ENCODE data around the gene B3GALNT1.
"Not testable (repeated sequence)": the region's sequence is repeated elsewhere in the genome, so short reads cannot be mapped to it uniquely, and the experiment has no call there.

Gene B3GALNT1

DNA sequence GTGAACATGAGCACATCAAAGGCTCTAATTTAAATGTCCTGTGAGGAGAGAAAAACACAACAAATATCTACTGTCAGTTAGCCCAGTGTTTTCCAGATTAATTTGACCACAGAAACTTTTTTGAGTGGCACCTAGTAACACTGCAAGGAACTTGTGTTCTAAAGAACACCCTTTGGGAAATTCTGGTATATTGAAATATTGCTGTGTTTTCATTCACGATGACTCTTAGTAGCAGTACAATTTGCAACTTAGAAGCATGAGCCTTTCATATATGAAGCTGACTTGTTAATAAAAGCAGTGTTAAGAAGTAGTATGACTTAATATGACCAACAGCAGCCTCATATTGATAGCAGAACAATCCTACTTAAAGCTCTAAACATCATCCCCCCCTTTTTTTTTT is 32.0 kb downstream of the B3GALNT1 start:
- no peak for DNase-seq (ENCODE audit: low spot score)

GRCh38 chr3:161072751-161073150 is 32.4 kb downstream of the B3GALNT1 start:
- no peak for DNase-seq (ENCODE audit: low spot score)

DNA sequence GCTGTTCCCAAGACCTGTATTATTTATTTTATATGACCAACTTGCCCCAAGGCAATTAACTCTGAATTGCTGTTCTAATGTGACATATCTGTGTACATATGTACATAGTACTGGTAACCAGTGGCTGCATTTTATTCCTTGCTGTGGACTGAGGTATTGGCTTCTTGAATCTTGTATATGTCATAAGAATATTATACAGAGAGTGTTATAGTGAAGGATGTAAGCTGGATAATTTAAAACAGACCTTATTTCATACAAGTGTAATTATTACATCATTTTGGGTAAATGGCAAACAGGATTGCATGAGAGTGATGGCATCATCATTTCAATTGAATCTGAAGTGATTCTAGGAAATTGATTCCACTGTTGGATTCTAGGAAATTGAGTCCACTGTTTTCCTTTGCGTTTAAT is 32.9 kb downstream of the B3GALNT1 start:
- no peak for DNase-seq (ENCODE audit: low spot score)

- no peak for DNase-seq (ENCODE audit: low spot score)
These were observed 34.0 kb downstream of the B3GALNT1 start for GRCh38 chr3:161070980-161071663.

- DNase-seq (ENCODE audit: low spot score): no peak
These were observed 34.8 kb downstream of the B3GALNT1 start for GRCh38 chr3:161070252-161070930.

DNA sequence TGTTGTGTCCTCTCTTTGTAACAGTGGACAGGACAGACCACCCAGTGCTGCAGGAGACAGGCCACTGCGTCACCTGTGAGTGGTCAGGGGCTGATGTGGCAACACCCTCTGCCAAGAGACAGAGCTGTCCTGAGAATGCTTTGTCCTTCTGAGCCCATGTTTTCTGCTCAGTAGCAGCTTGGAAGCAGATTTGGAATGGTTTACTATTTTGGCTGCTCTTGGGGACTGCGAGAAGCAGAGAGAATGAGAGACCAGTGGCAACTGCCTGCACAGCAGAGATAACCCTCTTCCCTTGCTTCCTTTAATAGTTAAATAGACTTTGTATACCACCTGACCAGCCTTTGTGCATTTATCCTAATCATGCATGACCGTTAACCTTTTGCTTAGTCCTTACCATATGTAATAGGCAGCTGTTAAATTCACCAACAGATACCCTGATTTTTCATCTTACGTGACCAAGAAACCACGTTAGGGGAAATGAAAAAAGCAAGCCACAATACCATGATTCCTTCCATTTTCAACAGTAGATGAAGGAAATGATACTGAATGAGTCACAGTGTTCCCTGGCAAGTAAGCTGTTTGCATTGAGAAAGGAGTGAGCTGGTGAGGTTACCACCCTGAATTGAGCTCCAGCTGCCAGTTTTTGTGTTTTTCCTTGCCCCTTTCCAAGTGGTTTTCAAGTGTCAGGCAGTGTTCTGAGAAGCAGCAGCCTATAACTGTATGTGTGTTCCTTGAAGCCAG is 35.5 kb downstream of the B3GALNT1 start:
- DNase-seq (ENCODE audit: low spot score): peak; percentile 2

DNA sequence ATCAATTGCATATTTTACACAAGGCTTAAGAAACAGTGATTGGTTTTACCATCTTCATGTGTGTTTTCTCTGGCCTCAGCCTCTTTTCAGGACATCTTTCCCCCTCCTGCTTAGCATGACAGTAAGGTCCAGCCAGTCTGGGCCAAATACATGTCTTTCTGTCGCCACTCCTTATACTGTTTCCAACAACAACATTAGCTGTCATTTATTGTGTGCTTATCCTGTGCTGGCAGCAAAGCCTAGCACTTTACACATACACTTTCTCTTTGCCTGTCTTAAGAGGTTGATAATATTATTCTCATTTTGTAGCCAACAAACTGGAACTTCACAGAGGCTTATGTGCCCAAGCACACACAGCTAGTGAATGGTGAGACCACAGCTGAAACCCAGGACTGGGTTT is 37.8 kb downstream of the B3GALNT1 start:
- no peak for DNase-seq (ENCODE audit: low spot score)

DNA sequence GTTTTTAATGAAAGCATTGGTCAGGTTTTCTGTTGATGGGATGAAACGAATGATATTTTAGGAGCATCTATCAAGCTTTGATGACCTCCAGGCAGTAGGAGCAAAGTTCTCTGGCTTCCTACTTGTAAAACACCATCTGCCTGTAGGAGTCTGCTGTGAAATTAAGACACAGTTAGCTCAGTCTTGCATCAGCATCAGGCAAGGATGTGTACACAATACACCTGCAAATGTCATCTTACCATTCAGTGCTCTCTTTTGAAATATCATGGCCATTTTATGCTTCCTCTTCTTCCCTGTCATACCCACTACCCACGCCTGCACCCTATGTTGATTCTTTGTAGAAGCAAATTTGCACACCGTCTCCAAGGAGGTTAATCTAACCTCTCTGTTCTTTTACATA is 38.2 kb downstream of the B3GALNT1 start:
- no peak for DNase-seq (ENCODE audit: low spot score)

DNA sequence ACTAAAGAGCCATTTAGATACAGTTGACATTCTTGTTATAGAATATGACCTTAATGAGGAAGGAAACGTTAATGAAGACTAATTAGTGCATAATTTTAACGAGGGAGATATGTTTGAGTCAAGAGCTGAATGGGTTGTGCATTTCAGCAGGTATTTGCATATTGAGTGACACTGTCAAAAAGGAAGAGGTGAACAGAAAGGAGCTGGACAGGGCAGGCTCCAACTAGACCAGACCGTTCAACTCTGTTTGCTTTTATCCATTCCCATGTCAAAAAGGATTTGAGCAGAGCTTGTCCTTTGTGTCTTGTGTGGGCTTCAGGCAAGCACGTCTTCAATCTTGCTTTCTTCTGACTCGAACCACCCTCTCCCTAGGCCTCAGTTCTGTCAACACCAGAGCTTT is 40.7 kb downstream of the B3GALNT1 start:
- no peak for DNase-seq (ENCODE audit: low spot score)

GRCh38 chr3:161054860-161055604 is 50.1 kb downstream of the B3GALNT1 start:
- DNase-seq (ENCODE audit: low spot score): no peak

DNA sequence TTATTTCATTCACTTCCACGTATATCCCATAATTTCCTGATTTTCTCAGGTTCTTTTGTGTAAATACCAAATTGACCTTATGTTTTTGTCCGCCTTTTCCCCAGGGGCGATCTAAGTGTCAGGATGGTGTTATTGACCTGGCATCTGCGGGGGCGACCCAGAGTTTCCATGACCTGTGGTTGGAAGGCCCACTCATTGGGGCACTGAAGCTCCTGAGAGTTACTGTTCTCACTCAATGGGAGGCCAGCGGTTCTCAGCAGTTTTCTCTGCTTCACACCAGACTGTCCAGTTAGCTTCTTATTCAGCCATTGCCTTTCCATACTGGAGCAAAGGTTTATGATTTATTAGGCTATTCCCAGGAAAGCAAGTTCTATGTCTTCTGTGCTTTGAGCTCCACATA is 53.3 kb downstream of the B3GALNT1 start:
- no peak for DNase-seq (ENCODE audit: low spot score)

- DNase-seq (ENCODE audit: low spot score): no peak
These were observed 54.2 kb downstream of the B3GALNT1 start for GRCh38 chr3:161050935-161051334.

GRCh38 chr3:161049683-161050248 is 55.4 kb downstream of the B3GALNT1 start:
- no peak for DNase-seq (ENCODE audit: low spot score)

GRCh38 chr3:161043336-161044035 is 61.7 kb downstream of the B3GALNT1 start:
- no peak for DNase-seq (ENCODE audit: low spot score)

GRCh38 chr3:161042023-161042501 is 63.1 kb downstream of the B3GALNT1 start:
- no peak for DNase-seq (ENCODE audit: low spot score)

GRCh38 chr3:161038725-161039124 is 66.4 kb downstream of the B3GALNT1 start:
- no peak for DNase-seq (ENCODE audit: low spot score)

GRCh38 chr3:161035711-161036110 is 69.4 kb downstream of the B3GALNT1 start:
- DNase-seq (ENCODE audit: low spot score): no peak

- not testable (repeated sequence) for DNase-seq (ENCODE audit: low spot score)
These were observed 70.1 kb downstream of the B3GALNT1 start for GRCh38 chr3:161034913-161035550.

Measured in hematopoietic multipotent progenitor cell treated with erythropoietin and hydrocortisone succinate and interleukin-3 and kit ligand, for 15 days (in vitro differentiated cells).